SK-N-SH (cell line): ENCODE results near the gene PLTP. TPM values are rescaled to one million over a fixed set of nuclear protein-coding genes. Genes with fewer than 3 reads are reported as not detected.

Experiments used
- CTCF ChIA-PET: fragments of 300-600, 350-600 bp; formaldehyde crosslinking; extraction: SDS; loops from one replicate; lab custom pipeline; 2021; lab: Yijun Ruan, JAX
- POLR2A ChIA-PET: fragments of 350-600 bp; sonication (Branson Sonifier 250); formaldehyde crosslinking; extraction: SDS; loops from one replicate; lab custom pipeline; 2020; ENCODE audit warnings: antibody characterized with exemption, inconsistent platforms; lab: Yijun Ruan, JAX
- DNase-seq: peaks from one replicate; pipeline ENCODE4 v3.0.0; 2012
- H2AFZ ChIP-seq: fragments of 200-600 bp; sonication (generic); 2 replicates; pipeline ENCODE4 v1.8.1; 2016; ENCODE audit warnings: antibody characterized with exemption, mild to moderate bottlenecking, low read depth
- H3F3A ChIP-seq: fragments of 200-600 bp; sonication (generic); replicated peaks from 2 replicates; pipeline ENCODE3; 2016; ENCODE audit warnings: antibody characterized with exemption, mild to moderate bottlenecking; ENCODE audit not compliant: insufficient read depth
- H3K27ac ChIP-seq, 2 experiments: fragments of 200-500 bp in 1 of 2; fragments of 200-600 bp in 1 of 2; sonication (Bioruptor generic) in 1 of 2; sonication (generic), shearing (Covaris generic) in 1 of 2; 2 replicates each; pipeline versions ENCODE4 v1.5.1 to v1.6.1; 2014 to 2016; ENCODE audit warnings: low read depth in 2 of 2, inconsistent platforms in 1 of 2, low read length in 1 of 2, mild to moderate bottlenecking in 1 of 2, mixed read lengths in 1 of 2
- H3K27me3 ChIP-seq: fragments of 200-600 bp; sonication (generic), shearing (Covaris generic); 2 replicates; pipeline ENCODE4 v1.6.1; 2016; ENCODE audit warnings: mixed run types; ENCODE audit not compliant: insufficient read depth
- H3K36me3 ChIP-seq, 2 experiments: fragments of 200-500 bp in 1 of 2; fragments of 200-600 bp in 1 of 2; sonication (Bioruptor generic) in 1 of 2; sonication (generic) in 1 of 2; replicated peaks in 1 of 2; 2 replicates each; pipeline versions ENCODE3 to v1.5.1; 2014 to 2016; ENCODE audit warnings: low read length in 1 of 2, mild to moderate bottlenecking in 1 of 2; ENCODE audit not compliant: insufficient read depth in 2 of 2, control insufficient read depth in 1 of 2
- H3K4me1 ChIP-seq, 2 experiments: fragments of 200-500 bp in 1 of 2; fragments of 200-600 bp in 1 of 2; sonication (Bioruptor generic) in 1 of 2; sonication (generic), shearing (Covaris generic) in 1 of 2; 2 replicates each; pipeline versions ENCODE4 v1.5.1 to v1.6.1; 2014 to 2016; ENCODE audit warnings: low read depth in 1 of 2, low read length in 1 of 2, mixed run types in 1 of 2; ENCODE audit not compliant: insufficient read depth in 2 of 2, control insufficient read depth in 1 of 2
- H3K4me2 ChIP-seq: fragments of 200-600 bp; sonication (generic), shearing (Covaris generic); 2 replicates; pipeline ENCODE4 v1.6.1; 2017; ENCODE audit warnings: mixed run types
- H3K4me3 ChIP-seq, 2 experiments: fragments of 200-500 bp in 1 of 2; fragments of 200-600 bp in 1 of 2; sonication (Bioruptor generic) in 1 of 2; sonication (generic), shearing (Covaris generic) in 1 of 2; 2 replicates each; pipeline versions ENCODE4 v1.5.1 to v1.8.1; 2014 to 2016; ENCODE audit warnings: low read depth in 2 of 2, inconsistent platforms in 1 of 2, low read length in 1 of 2, mild to moderate bottlenecking in 1 of 2, mixed read lengths in 1 of 2, moderate library complexity in 1 of 2
- H3K79me2 ChIP-seq: fragments of 200-600 bp; sonication (generic); 2 replicates; pipeline ENCODE4 v1.8.1; 2017; ENCODE audit warnings: mild to moderate bottlenecking; ENCODE audit not compliant: insufficient read depth
- H3K9ac ChIP-seq: fragments of 200-600 bp; sonication (generic); 2 replicates; pipeline ENCODE4 v1.6.1; 2017; ENCODE audit warnings: mixed run types
- H3K9me2 ChIP-seq: fragments of 200-600 bp; sonication (generic); 2 replicates; pipeline ENCODE4 v1.6.1; 2017; ENCODE audit warnings: mixed run types
- H3K9me3 ChIP-seq: fragments of 200-600 bp; sonication (generic); 2 replicates; pipeline ENCODE4 v1.6.1; 2017; ENCODE audit warnings: mixed run types, mild to moderate bottlenecking, moderate library complexity
- H4K20me1 ChIP-seq: fragments of 200-600 bp; sonication (generic); 2 replicates; pipeline ENCODE4 v1.6.1; 2017; ENCODE audit warnings: mild to moderate bottlenecking, mixed run types; ENCODE audit not compliant: insufficient read depth
- CTCF ChIP-seq: fragments of 200-600 bp; sonication (generic); IDR thresholded peaks from 2 replicates; pipeline ENCODE4 v1.6.1; 2017; ENCODE audit warnings: antibody characterized with exemption, mild to moderate bottlenecking, moderate library complexity
- EZH2phosphoT487 ChIP-seq: fragments of 200-600 bp; sonication (generic); IDR thresholded peaks from 2 replicates; pipeline ENCODE4 v1.6.1; 2017; ENCODE audit warnings: low read depth, mixed run types, mild to moderate bottlenecking, antibody characterized with exemption, moderate library complexity, borderline replicate concordance
- FOXM1 ChIP-seq: IDR thresholded peaks from 2 replicates; pipeline ENCODE4 v1.4.0; 2012; ENCODE audit warnings: low read depth, mild to moderate bottlenecking
- MAX ChIP-seq: IDR thresholded peaks from 2 replicates; pipeline ENCODE4 v1.4.0; 2012; ENCODE audit warnings: low read depth
- MXI1 ChIP-seq: IDR thresholded peaks from 2 replicates; pipeline ENCODE4 v1.6.1; 2012; ENCODE audit warnings: mild to moderate bottlenecking, low read depth, low read length, improper control_type of control experiment
- NFIC ChIP-seq: IDR thresholded peaks from 2 replicates; pipeline ENCODE4 v1.4.0; 2012; ENCODE audit warnings: borderline replicate concordance
- PBX3 ChIP-seq: IDR thresholded peaks from 2 replicates; pipeline ENCODE4; 2012
- RCOR1 ChIP-seq: fragments of 150-350 bp; IDR thresholded peaks from 2 replicates; pipeline ENCODE4 v1.6.1; 2017; ENCODE audit warnings: antibody characterized with exemption, low read length
- USF1 ChIP-seq: IDR thresholded peaks from 2 replicates; pipeline ENCODE4 v1.4.0; 2012; ENCODE audit warnings: low read depth, borderline replicate concordance
- WGBS: methylation state at CpG from one replicate; pipeline ENCODE4 v1.1.6; 2017; ENCODE audit warnings: low lambda C conversion rate; 5-methylcytosine and 5-hydroxymethylcytosine counted together
- polyA plus RNA-seq, 3 experiments: library from polyadenylated mRNA; depleted of rRNA; stranded (reverse); fragments of >200 nt; gene quantifications; 2 replicates each; pipeline ENCODE4 v1.2.3, GENCODE V29; 2012

PLTP gene
- polyA plus RNA-seq, 1 of the 3 experiments (the other 2 are of a cell fraction) = 154 TPM

GRCh38 chr20:45909817-45910669 lies 1.9 kb downstream of the PLTP start:
- Histone ChIP-seq H2AFZ (peak overlapping the region; percentile 21; the same call in 1 of the 2 replicates), H3K79me2 (peaks cover 10% of the 10 kb centered on the region), H3K4me3 (peak overlapping the region; percentile 25 to 52; a peak in 3 of 4 replicates), H3K9me2 (no peaks in the 10 kb centered on the region), H3K27ac (peak overlapping the region; percentile 8 to 40; a peak in 1 of 4 replicates), H3K36me3 (peaks cover 16 to 21% of the 10 kb centered on the region in 2 experiments), H3K9ac (no peak overlapping the region), H3K4me2 (peak overlapping the region; percentile 55), H3K27me3 (no peaks in the 10 kb centered on the region), H3K9me3 (no peaks in the 10 kb centered on the region), H3F3A (peaks cover 9% of the 10 kb centered on the region), H3K4me1 (peaks cover 7 to 8% of the 10 kb centered on the region in 2 experiments; a peak in 1 of 4 replicates), H4K20me1 (no peaks in the 10 kb centered on the region; the same call in 1 of the 2 replicates)
- DNase-seq = no peak
- TF ChIP-seq PBX3 (no peak), MAX (no peak), CTCF (no peak), RCOR1 (no peak), FOXM1 (no peak), NFIC (no peak), EZH2phosphoT487 (no peak), USF1 (no peak), MXI1 (no peak)
- POLR2A ChIA-PET = interaction anchor here (0.6 to 3.2 kb wide), 6 partner anchors 9 to 120 kb away, joined by 3 to 46 read pairs (median 5); partner anchors contain the start of genes CTSA, NEURL2, PCIF1 and ZSWIM1
- 80% methylated on average over 19 of the region's 22 CpGs for WGBS
- CTCF ChIA-PET = interaction anchor here (1.1 to 2.0 kb wide), 4 partner anchors 18 to 75 kb away, joined by 3 to 13 read pairs (median 4); partner anchors contain the start of genes CTSA and NEURL2
